ENCODE data around the gene BRPF3. TPM values are rescaled to one million over a fixed set of nuclear protein-coding genes. Genes with fewer than 3 reads are reported as not detected.
A peak's percentile ranks its signal among the peaks of the same experiment; 100 is the strongest.

Gene BRPF3
- total RNA-seq, 1 donor from 2014 or later = 32.0 TPM

DNA sequence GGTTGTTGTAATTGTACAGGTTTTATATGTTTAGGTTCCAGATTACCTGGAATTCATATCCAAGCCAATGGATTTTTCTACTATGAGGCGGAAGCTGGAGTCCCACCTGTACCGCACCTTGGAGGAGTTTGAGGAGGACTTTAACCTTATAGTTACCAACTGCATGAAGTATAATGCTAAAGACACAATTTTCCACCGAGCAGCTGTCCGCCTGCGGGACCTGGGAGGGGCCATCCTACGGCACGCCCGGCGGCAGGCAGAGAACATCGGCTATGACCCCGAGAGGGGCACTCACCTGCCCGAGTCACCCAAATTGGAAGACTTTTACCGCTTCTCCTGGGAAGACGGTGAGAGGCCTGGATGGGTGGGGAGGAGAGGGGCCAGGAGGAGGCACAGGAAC is 13.6 kb downstream of the BRPF3 start:
- no peaks in the 10 kb centered on the region for H3K9me3 ChIP-seq (ENCODE audit: insufficient read depth, low read depth, low read length)
- H3K79me2 ChIP-seq (ENCODE audit: insufficient read depth, low read length) = peaks cover 15% of the 10 kb centered on the region
- H3K4me1 ChIP-seq (ENCODE audit: insufficient read depth, low read length) = no peaks in the 10 kb centered on the region
- Mint-ChIP-seq H3K9me3 (ENCODE audit: unreplicated experiment) (no peaks in the 10 kb centered on the region), H3K36me3 (ENCODE audit: low read depth, unreplicated experiment) (peaks cover 28% of the 10 kb centered on the region), H3K27me3 (ENCODE audit: low read depth, unreplicated experiment) (no peaks in the 10 kb centered on the region), H3K4me3 (ENCODE audit: unreplicated experiment) (no peak overlapping the region), H3K4me1 (ENCODE audit: low read depth, unreplicated experiment) (no peaks in the 10 kb centered on the region), H3K27ac (ENCODE audit: unreplicated experiment) (no peak overlapping the region)
- no peak overlapping the region for H3K4me3 ChIP-seq (ENCODE audit: insufficient read depth, low read depth, low read length)
- no peak overlapping the region for H3K4me2 ChIP-seq (ENCODE audit: low read length)
- no peak overlapping the region for H2AFZ ChIP-seq (ENCODE audit: low read depth, low read length)
- no peak overlapping the region for H3K9ac ChIP-seq (ENCODE audit: low read length)
- peaks cover 63% of the 10 kb centered on the region for H4K20me1 ChIP-seq (ENCODE audit: insufficient read depth, low read length)
- FAIRE-seq (no peak), DNase-seq (ENCODE audit: low read depth) (no peak)
- TF ChIP-seq EZH2 (IDR thresholded peaks at IDR 0.05; ENCODE audit: insufficient read depth, low read length) = no peak
- TF ChIP-seq, protein P1, sequence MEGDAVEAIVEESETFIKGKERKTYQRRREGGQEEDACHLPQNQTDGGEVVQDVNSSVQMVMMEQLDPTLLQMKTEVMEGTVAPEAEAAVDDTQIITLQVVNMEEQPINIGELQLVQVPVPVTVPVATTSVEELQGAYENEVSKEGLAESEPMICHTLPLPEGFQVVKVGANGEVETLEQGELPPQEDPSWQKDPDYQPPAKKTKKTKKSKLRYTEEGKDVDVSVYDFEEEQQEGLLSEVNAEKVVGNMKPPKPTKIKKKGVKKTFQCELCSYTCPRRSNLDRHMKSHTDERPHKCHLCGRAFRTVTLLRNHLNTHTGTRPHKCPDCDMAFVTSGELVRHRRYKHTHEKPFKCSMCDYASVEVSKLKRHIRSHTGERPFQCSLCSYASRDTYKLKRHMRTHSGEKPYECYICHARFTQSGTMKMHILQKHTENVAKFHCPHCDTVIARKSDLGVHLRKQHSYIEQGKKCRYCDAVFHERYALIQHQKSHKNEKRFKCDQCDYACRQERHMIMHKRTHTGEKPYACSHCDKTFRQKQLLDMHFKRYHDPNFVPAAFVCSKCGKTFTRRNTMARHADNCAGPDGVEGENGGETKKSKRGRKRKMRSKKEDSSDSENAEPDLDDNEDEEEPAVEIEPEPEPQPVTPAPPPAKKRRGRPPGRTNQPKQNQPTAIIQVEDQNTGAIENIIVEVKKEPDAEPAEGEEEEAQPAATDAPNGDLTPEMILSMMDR (IDR thresholded peaks at IDR 0.05; ENCODE audit: insufficient read depth, low read depth, low read length) = no peak
- H3K27me3 ChIP-seq (ENCODE audit: insufficient read depth, low read length) = no peaks in the 10 kb centered on the region
- no peak overlapping the region for H3K27ac ChIP-seq (ENCODE audit: low read depth, low read length)
- peaks cover 44% of the 10 kb centered on the region for H3K36me3 ChIP-seq (ENCODE audit: insufficient read depth, low read length)

DNA sequence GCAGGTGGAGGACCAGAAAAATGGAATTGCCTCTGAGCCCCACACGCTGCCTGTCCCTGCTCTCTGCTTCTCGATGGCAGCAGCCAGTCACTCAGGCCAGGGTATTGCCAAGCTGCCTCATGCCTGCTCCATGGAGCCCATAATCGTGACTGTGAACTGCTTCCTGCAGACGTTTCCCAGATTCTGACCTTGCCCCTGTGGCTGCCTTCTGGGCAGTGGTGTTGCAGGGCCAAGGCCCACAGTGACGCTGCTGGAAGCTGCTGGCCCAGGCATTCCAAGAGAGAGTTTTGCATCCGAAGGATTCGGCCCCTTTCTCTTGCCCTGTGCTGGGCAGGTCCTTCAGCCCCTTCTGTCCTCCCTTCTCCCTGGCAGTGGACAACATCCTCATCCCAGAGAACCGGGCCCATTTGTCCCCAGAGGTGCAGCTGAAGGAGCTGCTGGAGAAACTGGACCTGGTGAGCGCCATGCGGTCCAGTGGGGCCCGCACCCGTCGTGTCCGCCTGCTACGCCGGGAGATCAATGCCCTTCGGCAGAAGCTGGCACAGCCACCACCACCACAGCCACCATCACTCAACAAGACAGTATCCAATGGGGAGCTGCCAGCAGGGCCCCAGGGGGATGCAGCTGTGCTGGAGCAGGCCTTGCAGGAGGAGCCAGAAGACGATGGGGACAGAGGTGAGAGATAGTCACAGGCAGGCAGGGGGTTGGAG is 14.5 kb downstream of the BRPF3 start:
- peaks cover 48% of the 10 kb centered on the region for H3K36me3 ChIP-seq (ENCODE audit: insufficient read depth, low read length)

More for the DNA sequence above, 14.5 kb downstream of the BRPF3 start:
- no peak overlapping the region for H3K27ac ChIP-seq (ENCODE audit: low read depth, low read length)
- H3K9ac ChIP-seq (ENCODE audit: low read length) = no peak overlapping the region
- H3K27me3 ChIP-seq (ENCODE audit: insufficient read depth, low read length) = no peaks in the 10 kb centered on the region
- H3K4me3 Mint-ChIP-seq (ENCODE audit: unreplicated experiment) = no peak overlapping the region
- no peaks in the 10 kb centered on the region for H3K4me1 Mint-ChIP-seq (ENCODE audit: low read depth, unreplicated experiment)
- TF ChIP-seq EZH2 (IDR thresholded peaks at IDR 0.05; ENCODE audit: insufficient read depth, low read length) = no peak
- TF ChIP-seq, protein P1 (IDR thresholded peaks at IDR 0.05; ENCODE audit: insufficient read depth, low read depth, low read length) = no peak
- H3K79me2 ChIP-seq (ENCODE audit: insufficient read depth, low read length) = peaks cover 7% of the 10 kb centered on the region
- peaks cover 63% of the 10 kb centered on the region for H4K20me1 ChIP-seq (ENCODE audit: insufficient read depth, low read length)
- FAIRE-seq = no peak
- no peak for DNase-seq (ENCODE audit: low read depth)
- no peaks in the 10 kb centered on the region for H3K9me3 ChIP-seq (ENCODE audit: insufficient read depth, low read depth, low read length)
- no peak overlapping the region for H2AFZ ChIP-seq (ENCODE audit: low read depth, low read length)
- no peaks in the 10 kb centered on the region for H3K9me3 Mint-ChIP-seq (ENCODE audit: unreplicated experiment)
- no peaks in the 10 kb centered on the region for H3K4me1 ChIP-seq (ENCODE audit: insufficient read depth, low read length)
- no peak overlapping the region for H3K4me3 ChIP-seq (ENCODE audit: insufficient read depth, low read depth, low read length)
- no peaks in the 10 kb centered on the region for H3K27me3 Mint-ChIP-seq (ENCODE audit: low read depth, unreplicated experiment)
- H3K4me2 ChIP-seq (ENCODE audit: low read length) = no peak overlapping the region
- peaks cover 36% of the 10 kb centered on the region for H3K36me3 Mint-ChIP-seq (ENCODE audit: low read depth, unreplicated experiment)
- H3K27ac Mint-ChIP-seq (ENCODE audit: unreplicated experiment) = peak overlapping the region; percentile 24

Data from astrocyte (in vitro differentiated cells and primary cell).